NCI-H510A treated with DMSO at 0.1 percent for 48 hours (cell line): ENCODE measurements around the gene MPV17L.
"Not testable (repeated sequence)": the region's sequence is repeated elsewhere in the genome, so short reads cannot be mapped to it uniquely, and the experiment has no call there.

ENCODE experiments used
- DNase-seq: peaks from one replicate; lab custom pipeline; 2025; lab: John Stamatoyannopoulos, UW

The MPV17L gene

DNA sequence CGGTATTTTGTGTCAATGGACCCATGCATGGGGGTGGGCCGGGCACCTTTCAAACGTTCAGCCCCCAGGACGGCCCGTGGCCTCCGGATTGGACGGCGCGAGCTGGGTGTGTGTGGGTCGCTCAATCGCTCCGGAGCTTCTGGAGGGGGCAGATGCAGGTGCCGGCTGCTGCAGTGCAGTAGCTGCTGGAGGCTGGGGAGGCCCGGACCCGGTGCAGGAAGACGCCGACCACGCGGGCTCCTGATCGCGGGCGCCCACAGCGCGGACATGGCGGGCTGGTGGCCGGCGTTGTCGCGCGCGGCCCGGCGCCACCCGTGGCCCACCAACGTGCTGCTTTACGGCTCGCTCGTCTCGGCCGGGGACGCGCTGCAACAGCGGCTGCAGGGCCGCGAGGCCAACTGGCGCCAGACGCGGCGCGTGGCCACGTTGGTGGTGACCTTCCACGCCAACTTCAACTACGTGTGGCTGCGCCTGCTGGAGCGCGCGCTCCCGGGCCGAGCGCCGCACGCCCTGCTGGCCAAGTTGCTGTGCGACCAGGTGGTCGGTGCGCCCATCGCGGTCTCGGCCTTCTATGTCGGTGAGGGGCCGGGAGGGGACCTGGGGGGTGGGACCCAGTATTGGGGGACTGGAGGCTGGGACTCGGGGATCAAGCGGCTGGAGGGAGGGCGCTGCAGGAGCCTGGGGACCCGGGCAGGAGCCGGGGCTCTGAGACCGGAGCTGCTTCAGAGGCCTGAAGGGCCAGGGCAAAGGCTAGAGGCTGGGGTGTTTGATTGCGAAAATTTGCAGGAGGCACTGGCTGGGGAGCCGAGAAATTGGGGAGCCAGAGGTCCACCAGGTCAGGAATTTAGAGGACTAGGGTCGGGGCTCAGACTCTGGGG lies at the start of gene MPV17L:
MPV17L (plus strand) TSS at position 124 of the 878 bp plus-strand sequence; CDS start at position 268, 144 bp downstream.
- peak; percentile 60 for DNase-seq

DNA sequence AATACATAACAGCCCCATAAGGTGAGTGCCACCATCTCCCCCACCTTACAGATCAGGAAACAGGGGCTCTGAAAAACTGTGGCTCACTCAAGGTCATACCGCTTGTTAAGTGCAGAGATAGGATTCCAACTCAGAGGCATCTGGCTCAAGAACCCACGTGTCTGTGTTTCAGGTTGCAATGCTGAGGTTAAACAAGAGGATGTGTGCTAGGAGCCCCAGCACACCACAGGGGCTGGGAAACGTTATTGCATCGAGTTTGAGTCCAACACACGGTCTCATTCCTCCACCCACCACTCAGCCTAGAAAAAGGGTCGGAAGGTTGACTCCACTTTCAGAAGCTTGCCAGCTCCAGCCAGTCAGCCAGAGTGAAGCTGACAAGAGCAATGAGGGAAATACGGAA lies 46.8 kb upstream of the MPV17L start:
- DNase-seq = not testable (repeated sequence)

DNA sequence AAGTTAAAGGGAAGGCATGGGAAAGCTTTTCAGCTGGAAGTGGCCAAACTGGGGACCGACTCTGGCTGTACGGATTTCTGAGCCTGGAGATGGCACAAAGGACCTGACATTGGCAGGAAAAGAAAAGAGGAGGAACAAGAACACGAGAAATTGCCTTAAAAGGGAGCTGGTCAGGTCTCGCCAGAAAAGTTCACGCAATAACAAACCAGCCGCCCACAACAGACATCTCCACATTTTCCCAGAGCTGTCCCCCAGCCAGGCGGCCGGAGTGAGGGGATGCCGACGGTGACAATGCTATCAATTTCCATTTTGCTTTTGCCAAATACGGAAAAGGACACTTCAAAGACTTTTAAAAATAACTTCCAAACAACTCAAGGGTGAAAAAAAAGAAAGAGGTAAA lies 44.3 kb upstream of the MPV17L start:
- not testable (repeated sequence) for DNase-seq

DNA sequence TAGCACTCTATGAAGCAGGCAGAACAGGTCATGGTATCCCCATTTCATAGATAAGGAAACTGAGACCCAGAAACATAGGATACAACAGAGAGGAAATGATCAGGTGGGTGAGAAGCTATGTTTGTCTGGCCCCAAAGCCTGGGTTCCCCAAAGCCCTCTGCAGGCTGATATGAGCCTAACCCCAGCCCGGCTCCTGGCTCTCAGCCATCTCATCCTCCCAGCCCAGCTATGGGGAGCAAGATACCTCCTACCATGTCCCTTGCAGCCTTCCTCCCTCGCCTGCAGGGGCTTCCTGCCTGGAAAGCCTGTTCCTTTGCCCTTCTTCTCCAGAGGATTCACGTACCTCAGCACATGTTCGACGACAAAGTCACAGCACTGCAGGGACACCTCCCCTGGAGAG lies 43.8 kb upstream of the MPV17L start:
- DNase-seq = not testable (repeated sequence)

DNA sequence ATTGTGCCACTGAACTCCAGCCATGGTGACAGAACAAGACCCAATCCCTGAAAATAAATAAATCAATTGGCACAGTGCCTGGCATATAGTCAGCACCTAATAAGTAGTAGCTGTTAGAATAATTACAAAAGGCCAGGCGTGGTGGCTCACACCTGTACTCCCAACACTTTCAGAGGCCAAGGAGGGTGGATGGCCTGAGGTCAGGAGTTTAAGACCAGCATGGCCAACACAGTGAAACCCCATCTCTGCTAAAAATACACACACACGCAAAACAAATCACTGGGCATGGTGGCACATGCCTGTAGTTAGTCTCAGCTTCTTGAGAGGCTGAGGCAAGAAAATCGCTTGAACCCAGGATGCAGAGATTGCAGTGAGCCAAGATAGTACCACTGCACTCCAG lies 42.7 kb upstream of the MPV17L start:
- DNase-seq = not testable (repeated sequence)

DNA sequence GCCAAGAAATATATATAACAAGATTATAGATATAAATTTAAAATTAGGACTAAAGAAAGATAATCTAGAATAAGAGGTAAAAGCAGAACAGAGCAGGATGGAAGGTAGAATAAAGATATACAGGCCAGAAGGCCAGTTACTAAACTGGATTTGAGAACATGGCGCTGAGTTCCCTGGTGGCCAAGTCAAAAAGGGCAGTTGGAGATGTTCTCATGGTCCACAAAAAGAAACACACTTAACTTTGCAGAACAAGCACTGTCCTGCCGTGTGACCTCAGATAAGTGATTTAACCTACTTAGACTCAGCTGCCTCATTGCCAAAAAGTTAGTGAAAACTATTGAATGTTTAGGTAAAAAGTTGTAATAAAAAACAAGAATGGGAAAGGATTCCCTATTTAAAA lies 40.7 kb upstream of the MPV17L start:
- not testable (repeated sequence) for DNase-seq

DNA sequence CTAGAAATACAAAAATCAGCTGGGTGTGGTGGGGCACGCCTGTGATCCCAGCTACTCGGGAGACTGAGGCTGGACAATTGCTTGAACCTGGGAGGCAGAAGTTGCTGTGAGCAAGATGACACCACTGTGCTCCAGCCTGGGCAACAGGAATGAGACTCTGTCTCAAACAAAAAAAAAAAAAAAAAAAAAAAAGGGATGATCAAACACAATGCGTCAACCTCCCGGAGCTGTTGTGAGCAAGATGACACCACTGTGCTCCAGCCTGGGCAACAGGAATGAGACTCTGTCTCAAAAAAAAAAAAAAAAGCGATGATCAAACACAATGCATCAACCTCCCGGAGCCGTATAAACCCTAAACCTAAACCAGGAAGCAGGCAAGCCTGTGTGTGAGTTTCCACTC lies 38.1 kb upstream of the MPV17L start:
- not testable (repeated sequence) for DNase-seq

DNA sequence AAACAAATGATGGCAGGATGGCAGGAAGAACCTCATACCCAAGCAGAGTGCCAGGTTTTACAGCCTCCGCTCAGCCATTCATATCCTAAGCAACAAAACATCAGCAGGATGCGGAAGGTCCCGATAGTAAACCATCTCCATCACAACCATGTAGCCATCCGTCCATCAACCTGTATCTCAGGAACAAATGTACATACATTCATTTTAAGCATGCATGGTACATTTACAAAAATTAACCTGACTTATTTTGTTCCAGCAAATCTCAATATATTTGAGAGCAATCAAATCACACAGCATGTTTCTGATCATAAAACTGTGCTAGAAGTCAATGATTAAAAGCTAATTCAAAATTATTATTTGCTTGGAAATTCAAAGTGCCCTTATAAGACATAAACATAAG lies 17.4 kb upstream of the MPV17L start, which contains the start of gene NPIPA5:
NPIPA5 (minus strand) TSS at position 101 of the 400 bp plus-strand sequence; CDS start at position 101, 0 bp downstream.
- DNase-seq = not testable (repeated sequence)

DNA sequence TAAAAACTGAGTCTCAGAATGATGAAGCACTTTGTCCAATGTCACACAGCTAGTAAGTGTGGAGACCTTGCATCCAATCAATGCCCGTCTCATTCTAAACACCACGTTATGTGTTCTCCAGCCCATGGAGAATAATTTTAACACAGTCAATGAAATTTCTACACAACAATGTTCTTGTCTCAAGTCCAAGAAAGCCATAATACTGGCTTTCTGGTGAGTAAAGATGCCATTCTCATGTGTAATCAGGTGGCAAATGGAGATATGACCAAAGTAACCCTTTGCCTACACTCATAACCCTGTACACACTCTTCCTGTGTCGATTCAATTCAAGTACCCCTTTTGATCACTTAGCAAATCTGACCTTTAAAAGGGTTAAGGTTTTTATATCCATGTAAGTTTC lies 12.7 kb upstream of the MPV17L start:
- DNase-seq = not testable (repeated sequence)

DNA sequence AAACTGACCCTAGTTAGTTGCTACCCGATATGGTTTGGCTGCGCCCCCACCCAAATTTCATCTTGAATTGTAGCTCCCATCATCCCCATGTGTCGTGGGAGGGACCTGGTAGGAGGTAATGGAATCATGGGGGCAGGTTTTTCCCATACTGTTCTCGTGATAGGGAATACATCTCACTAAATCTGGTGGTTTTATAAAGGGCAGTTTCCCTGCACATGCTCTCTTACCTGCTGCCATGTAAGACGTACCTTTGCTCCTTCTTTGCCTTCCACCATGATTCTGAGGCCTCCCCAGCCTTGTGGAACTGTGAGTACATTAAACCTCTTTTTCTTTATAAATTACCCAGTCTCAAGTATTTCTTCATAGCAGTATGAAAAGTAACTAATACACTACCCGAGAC lies 7.5 kb upstream of the MPV17L start:
- not testable (repeated sequence) for DNase-seq

DNA sequence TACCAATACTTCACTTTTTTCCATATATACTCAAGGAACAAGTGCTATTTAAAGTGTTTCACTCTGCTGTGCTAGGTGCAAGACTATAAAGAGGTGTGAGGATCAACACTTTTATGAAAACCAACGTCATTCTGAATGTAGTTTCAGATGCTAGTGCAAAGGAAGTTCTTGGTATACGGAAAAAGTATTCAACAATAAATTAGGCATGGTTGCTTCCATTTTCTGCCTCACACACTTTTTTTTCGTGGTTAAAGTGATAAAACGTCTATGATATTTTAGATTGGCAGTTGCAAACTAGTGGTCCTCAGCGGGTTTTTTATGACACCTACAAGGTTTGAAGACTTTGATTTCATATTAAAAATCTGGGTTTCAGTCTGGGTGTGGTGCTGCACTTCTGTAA lies 5.6 kb upstream of the MPV17L start:
- not testable (repeated sequence) for DNase-seq

DNA sequence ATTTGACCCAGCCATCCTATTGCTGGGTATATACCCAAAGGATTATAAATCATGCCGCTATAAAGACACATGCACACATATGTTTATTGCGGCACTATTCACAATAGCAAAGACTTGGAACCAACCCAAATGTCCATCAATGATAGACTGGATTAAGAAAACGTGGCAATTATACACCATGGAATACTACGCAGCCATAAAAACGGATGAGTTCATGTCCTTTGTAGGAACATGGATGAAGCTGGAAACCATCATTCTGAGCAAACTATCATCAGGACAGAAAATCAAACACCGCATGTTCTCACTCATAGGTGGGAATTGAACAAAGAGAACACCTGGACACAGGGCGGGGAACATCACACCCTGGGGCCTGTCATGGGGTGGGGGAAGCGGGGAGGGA lies 2.5 kb upstream of the MPV17L start:
- not testable (repeated sequence) for DNase-seq

DNA sequence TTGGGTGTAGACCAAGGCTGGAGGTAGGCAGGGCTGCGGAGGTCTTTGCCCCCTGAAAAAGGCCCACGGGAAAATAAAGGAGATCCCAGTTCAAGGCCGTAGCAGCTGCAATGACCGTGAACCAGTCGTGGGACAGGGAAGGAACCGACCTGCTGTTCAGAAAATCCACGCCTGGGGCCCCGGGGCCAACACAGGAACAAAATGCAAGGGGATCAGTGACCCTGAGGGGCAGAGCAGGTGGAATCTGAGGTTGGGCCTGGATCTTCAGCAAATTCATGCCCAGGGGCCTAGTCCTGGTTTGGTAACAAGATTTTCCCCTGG lies 915 bp downstream of the MPV17L start:
- not testable (repeated sequence) for DNase-seq

DNA sequence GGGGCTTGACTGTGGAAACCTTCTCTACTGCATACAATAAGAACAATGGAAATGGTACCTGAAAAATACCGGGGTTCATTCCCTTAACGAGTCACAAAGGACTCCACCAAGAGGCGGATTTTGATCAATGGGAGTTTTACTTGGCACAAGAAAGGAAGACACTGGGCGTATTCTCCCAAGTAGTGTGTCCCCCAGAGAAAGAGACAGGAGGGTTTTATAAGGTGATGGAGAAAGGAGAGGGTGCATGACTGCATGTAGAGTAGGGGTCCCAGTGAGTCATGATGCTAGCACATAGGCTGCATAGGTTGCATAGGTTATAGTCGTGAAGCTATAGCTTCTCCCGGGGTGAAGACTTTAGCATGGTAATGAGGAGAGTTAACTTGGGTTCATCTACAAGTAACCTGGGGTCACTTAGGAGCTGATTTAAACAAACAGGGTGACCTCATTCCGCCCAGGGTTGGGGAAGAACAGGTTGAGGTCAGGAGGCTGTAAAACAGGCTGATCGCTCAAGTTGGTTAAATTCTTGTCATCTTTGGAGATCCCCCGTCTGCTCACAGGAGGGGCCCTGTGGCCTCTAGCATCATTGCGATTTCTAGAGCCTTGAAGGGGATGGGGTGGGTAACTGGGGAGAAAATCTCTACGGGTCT lies 1.5 kb downstream of the MPV17L start:
- no peak for DNase-seq

DNA sequence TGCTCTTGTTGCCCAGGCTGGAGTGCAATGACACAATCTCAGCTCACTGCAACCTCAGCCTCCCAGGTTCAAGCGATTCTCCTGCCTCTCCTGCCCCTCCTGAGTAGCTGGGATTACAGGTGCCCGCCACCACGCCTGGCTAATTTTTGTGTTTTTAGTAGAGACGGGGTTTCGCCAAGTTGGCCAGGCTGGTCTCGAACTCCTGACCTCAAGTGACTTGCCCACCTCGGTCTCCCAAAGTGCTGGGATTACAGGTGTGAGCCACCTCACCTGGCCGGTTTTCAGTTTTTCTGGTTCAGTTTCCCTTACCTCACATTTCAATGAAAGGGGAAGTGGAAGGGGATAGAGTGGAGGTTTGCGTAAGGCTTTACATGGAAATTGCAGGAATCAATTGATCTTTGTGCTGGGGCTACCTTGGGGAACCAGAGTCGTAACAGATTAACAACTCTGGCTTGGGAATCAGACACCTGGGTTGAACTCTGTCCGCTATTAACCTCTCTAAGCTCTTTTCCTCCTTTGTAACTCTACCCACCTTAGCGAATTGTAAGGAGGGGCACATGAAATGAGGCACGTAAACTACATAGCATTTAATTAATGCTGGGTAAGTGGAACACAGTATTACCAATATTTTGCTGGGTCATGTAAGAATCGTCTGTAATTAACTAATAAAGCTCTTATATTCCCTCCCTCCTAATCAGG lies 3.2 kb downstream of the MPV17L start:
- DNase-seq = no peak

DNA sequence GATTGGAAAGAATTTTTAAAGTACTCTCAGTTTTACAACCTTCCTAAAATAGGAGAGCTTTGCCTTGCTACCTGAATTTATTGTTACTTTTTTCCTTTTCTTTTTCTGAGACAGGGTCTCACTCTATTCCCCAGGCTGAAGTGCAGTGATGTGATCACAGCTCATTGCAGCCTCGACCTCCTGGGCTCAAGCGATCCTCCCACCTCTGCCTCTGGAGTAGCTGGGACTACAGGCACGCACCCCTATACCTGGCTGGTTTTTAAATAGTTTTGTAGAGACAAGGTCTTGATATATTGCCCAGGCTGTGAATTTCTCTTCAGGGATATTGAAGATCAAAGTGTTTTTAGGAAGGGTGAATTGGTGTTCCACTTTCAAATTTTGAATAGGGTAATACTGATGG lies 3.8 kb downstream of the MPV17L start:
- no peak for DNase-seq

DNA sequence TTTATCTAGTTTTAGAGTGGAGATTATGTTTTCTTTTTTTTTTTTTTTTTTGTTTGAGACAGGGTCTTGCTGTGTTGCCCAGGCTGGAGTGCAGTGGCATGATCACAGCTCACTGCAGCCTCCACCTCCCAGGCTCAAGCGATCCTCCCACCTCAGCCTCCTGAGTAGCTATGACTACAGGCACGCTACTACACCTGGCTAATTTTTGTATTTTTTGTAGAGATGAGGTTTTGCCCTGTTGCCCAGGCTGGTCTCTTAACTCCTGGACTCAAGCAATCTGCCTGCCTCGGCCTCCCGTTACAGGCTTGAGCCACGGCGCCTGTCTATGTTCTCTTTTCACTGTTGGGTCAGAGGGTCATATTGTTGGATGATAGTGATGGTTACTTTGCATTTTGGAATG lies 4.8 kb downstream of the MPV17L start:
- DNase-seq = not testable (repeated sequence)

DNA sequence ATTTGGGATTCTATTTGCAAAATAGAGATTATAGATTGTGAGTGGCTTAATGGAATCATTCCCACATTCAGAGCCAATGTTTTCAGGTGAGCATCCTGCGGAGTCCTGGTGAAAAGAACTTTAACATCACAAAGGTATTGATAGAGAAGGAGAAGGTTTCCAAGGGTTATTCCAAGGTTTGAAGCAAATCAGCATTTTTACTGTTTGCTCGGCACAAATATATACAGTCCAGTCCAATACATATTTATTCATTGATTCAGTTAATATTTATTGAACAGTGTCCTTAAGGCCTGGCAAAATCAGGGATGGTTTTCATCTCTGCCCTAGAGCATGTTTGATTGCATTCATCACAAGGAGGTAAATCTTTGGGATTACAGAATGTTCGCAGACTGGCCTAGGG lies 6.4 kb downstream of the MPV17L start:
- no peak for DNase-seq

DNA sequence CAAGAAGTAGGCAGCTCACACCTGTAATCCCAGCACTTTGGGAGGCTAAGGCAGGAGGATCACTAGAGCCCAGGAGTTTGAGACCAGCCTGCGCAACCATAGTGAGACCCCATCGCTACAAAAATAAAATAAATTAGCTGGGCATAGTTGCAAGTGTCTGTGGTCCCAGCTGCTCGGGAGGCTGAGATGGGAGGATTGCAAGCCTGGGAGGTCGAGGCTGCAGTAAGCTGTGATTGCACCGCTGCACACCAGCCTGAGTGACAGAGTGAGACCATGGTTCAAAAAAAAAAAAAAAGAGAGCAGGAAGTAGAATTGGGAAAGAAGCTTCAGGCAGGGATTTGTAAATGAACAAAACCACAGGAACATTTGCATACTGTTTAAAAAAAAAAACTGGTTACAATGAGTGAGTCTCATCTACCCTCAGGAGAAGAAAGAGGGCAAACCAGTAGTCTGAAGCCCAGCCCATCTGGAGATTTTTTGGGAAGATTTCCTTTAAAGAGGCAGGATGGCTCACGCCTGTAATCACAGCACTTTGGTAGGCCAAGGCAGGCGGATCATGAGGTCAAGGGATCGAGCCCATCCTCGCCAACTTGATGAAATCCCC lies 7.9 kb downstream of the MPV17L start:
- no peak for DNase-seq

DNA sequence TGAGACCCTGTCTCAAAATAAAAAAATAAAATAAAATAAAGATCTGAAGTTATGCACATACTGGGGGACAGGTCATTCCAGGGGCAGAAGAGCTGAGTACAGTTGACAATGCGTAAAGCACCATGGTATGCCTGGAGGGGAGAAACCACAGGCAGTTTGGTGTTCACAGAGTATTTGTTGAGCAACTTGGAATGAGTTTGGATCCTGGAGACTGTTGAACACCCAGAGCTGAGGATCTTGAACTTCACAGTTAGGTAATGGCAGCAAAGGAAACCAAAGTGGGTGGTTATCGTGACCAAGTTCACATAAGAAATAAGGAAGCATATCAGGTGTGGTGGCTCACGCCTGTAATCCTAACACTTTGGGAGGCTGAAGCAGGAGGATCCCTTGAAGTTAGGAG lies 8.5 kb downstream of the MPV17L start:
- not testable (repeated sequence) for DNase-seq

DNA sequence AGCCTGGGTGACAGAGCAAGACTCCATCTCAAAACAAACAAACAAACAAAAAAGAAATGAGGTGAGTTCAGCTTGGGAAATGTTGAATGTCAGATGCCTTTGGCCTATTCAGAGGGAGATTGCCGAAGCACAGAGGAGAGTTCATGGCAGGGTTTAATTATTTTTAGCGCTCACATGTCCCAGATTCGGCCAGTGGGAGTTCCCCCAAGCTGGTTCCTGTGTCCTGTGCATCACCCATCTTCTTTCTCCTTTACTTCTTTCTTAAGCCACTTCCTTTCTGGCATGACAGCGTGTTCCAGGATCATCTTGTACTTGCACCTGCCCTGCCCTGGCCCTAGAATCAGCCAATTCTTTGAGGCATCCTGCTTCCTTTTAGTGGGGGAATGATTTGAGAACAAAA lies 9.2 kb downstream of the MPV17L start:
- no peak for DNase-seq

DNA sequence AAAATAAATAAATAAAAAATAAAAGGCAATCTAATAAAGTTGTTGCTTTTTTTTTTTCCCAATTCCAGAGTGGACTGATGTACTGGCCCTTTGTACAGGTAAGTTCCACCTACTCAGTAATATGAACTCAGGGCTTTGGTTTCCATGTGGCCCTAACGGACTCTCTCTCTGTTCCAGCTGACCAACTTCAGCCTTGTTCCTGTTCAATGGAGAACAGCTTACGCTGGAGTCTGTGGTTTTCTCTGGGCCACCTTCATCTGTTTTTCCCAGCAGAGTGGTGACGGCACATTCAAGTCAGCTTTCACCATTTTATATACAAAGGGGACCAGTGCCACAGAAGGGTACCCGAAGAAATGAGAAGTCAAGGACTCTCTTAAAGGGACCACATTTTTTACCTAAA lies 12.2 kb downstream of the MPV17L start:
- not testable (repeated sequence) for DNase-seq
